Memory B cell (primary cell): ENCODE data around the gene C1QTNF1.
A peak's percentile ranks its signal among the peaks of the same experiment; 100 is the strongest.

Source experiments
- ATAC-seq: fragments of 150-1000 bp; cut with Tn5 transposase; 2 replicates; pipeline ENCODE4 v1.10.0; 2021; ENCODE audit warnings: low read depth, mild to moderate bottlenecking, moderate library complexity
- DNase-seq, 2 donors: peaks; one replicate each; pipeline ENCODE4 v3.0.0; 2022; ENCODE audit warnings: low spot score in 2 of 2
- H3K27ac Mint-ChIP-seq: one replicate; pipeline ENCODE4 v1.8.0; 2022; ENCODE audit warnings: mild to moderate bottlenecking, moderate library complexity, mixed read lengths
- H3K27me3 Mint-ChIP-seq: one replicate; pipeline ENCODE4 v1.8.0; 2022; ENCODE audit warnings: mixed read lengths
- H3K36me3 Mint-ChIP-seq: one replicate; pipeline ENCODE4 v1.8.0; 2022; ENCODE audit warnings: mild to moderate bottlenecking, mixed read lengths
- H3K4me1 Mint-ChIP-seq: one replicate; pipeline ENCODE4 v1.8.0; 2022; ENCODE audit warnings: mixed read lengths
- H3K4me3 Mint-ChIP-seq: one replicate; pipeline ENCODE4 v1.8.0; 2022; ENCODE audit warnings: mild to moderate bottlenecking, moderate library complexity, mixed read lengths
- H3K9me3 Mint-ChIP-seq: one replicate; pipeline ENCODE4 v1.8.0; 2022; ENCODE audit warnings: mixed read lengths

Gene C1QTNF1

GRCh38 chr17:79089720-79090442, 65.9 kb downstream of the C1QTNF1 start:
- no peak for ATAC-seq
- Mint-ChIP-seq H3K9me3 (no peaks in the 10 kb centered on the region), H3K4me1 (no peaks in the 10 kb centered on the region)

GRCh38 chr17:79090443-79091225, 66.7 kb downstream of the C1QTNF1 start:
- ATAC-seq (no peak), DNase-seq (no peak)
- no peaks in the 10 kb centered on the region for H3K4me1 Mint-ChIP-seq
- no peak overlapping the region for H3K4me3 Mint-ChIP-seq
- H3K27ac Mint-ChIP-seq = no peak overlapping the region
- no peaks in the 10 kb centered on the region for H3K9me3 Mint-ChIP-seq
- H3K36me3 Mint-ChIP-seq = peaks cover 2% of the 10 kb centered on the region
- H3K27me3 Mint-ChIP-seq = peaks cover 14% of the 10 kb centered on the region

More at GRCh38 chr17:79089720-79090442, 65.9 kb downstream of the C1QTNF1 start:
- Mint-ChIP-seq H3K4me3 (no peak overlapping the region), H3K27ac (no peak overlapping the region), H3K27me3 (peaks cover 10% of the 10 kb centered on the region), H3K36me3 (peaks cover 2% of the 10 kb centered on the region)
- DNase-seq = no peak

- no peaks in the 10 kb centered on the region for H3K4me1 Mint-ChIP-seq
- H3K27ac Mint-ChIP-seq = no peak overlapping the region
- H3K27me3 Mint-ChIP-seq = peaks cover 17% of the 10 kb centered on the region
- no peaks in the 10 kb centered on the region for H3K36me3 Mint-ChIP-seq
- no peak overlapping the region for H3K4me3 Mint-ChIP-seq
- no peak for ATAC-seq
- no peak for DNase-seq
- no peaks in the 10 kb centered on the region for H3K9me3 Mint-ChIP-seq
Measured at GRCh38 chr17:79091226-79091670, 67.3 kb downstream of the C1QTNF1 start.

GRCh38 chr17:79092567-79092966, 68.6 kb downstream of the C1QTNF1 start:
- ATAC-seq (no peak), DNase-seq (no peak)
- H3K4me3 Mint-ChIP-seq = no peak overlapping the region
- no peaks in the 10 kb centered on the region for H3K9me3 Mint-ChIP-seq
- no peak overlapping the region for H3K27ac Mint-ChIP-seq
- H3K4me1 Mint-ChIP-seq = no peaks in the 10 kb centered on the region
- no peaks in the 10 kb centered on the region for H3K36me3 Mint-ChIP-seq
- peaks cover 17% of the 10 kb centered on the region for H3K27me3 Mint-ChIP-seq

- Mint-ChIP-seq H3K4me1 (peaks cover 3% of the 10 kb centered on the region), H3K36me3 (no peaks in the 10 kb centered on the region), H3K27me3 (peaks cover 20% of the 10 kb centered on the region), H3K27ac (no peak overlapping the region), H3K4me3 (no peak overlapping the region), H3K9me3 (no peaks in the 10 kb centered on the region)
- ATAC-seq (no peak), DNase-seq (no peak)
Measured at GRCh38 chr17:79093270-79093669, 69.3 kb downstream of the C1QTNF1 start.

DNA sequence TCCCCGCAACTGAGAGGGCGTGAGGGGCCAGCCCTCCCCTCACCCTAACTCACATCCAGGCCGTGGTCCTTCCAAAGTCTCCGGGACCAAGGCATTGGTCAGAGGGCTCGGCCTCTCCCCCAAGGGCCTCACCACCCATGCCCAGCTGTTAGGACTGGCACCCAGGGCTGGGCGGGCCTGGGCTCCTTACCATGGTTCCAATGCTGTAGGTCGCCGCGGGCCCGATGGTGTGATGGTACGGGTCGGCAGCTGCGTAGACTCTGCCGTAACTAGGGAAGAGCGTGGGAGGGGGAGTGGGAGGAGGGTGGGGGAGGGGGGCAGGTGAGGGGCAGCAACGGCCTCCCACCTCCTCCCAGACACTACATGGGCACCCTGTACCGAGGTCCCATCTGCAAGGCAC, 70.3 kb downstream of the C1QTNF1 start:
- H3K4me1 Mint-ChIP-seq = peaks cover 3% of the 10 kb centered on the region
- DNase-seq (no peak), ATAC-seq (no peak)
- H3K27me3 Mint-ChIP-seq = peaks cover 22% of the 10 kb centered on the region
- no peaks in the 10 kb centered on the region for H3K36me3 Mint-ChIP-seq
- H3K27ac Mint-ChIP-seq = no peak overlapping the region
- no peak overlapping the region for H3K4me3 Mint-ChIP-seq
- no peaks in the 10 kb centered on the region for H3K9me3 Mint-ChIP-seq

- Mint-ChIP-seq H3K27ac (no peak overlapping the region), H3K4me3 (no peak overlapping the region), H3K27me3 (peaks cover 28% of the 10 kb centered on the region), H3K4me1 (peaks cover 3% of the 10 kb centered on the region), H3K9me3 (no peaks in the 10 kb centered on the region), H3K36me3 (no peaks in the 10 kb centered on the region)
- DNase-seq = no peak
- no peak for ATAC-seq
Measured at GRCh38 chr17:79095345-79096055, 71.5 kb downstream of the C1QTNF1 start.

- ATAC-seq (no peak), DNase-seq (no peak)
- Mint-ChIP-seq H3K9me3 (no peaks in the 10 kb centered on the region), H3K36me3 (no peaks in the 10 kb centered on the region), H3K27me3 (peaks cover 28% of the 10 kb centered on the region), H3K27ac (no peak overlapping the region), H3K4me3 (no peak overlapping the region), H3K4me1 (peaks cover 3% of the 10 kb centered on the region)
Measured at GRCh38 chr17:79096477-79096876, 72.5 kb downstream of the C1QTNF1 start.

GRCh38 chr17:79097226-79098055, 73.5 kb downstream of the C1QTNF1 start:
- Mint-ChIP-seq H3K27ac (no peak overlapping the region), H3K36me3 (no peaks in the 10 kb centered on the region), H3K27me3 (peaks cover 25% of the 10 kb centered on the region), H3K4me1 (peaks cover 3% of the 10 kb centered on the region), H3K9me3 (no peaks in the 10 kb centered on the region), H3K4me3 (no peak overlapping the region)
- no peak for DNase-seq
- ATAC-seq = peak; percentile 29

DNA sequence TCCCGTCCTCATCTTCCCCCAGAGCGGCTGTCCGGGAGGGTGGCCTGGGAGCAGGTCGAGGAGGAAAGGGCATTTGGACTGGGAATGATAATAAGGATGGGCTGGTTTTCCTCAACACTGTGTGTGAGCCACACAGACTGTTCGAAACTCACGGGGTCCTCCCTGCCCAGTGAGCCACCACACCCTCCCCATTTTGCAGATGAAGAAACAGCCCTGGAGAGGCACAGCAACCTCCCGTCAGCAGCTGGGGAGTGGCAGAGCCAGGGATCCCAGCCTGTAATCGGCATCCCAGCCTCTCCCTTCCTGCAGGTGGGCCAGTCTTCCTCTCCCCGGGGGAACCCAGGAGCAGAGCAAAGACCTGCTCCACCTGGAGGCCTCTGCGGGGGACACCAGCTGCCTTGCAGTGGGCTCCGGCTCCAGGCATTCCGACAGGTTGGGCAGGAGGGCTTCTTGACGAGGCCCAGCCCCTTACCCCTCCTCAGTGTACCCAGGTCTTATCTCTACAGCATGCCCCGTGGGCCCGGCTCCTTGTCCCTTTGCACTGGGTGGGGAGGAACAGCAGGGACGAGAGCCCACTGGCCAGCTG, 74.4 kb downstream of the C1QTNF1 start:
- no peaks in the 10 kb centered on the region for H3K36me3 Mint-ChIP-seq
- peaks cover 30% of the 10 kb centered on the region for H3K27me3 Mint-ChIP-seq
- no peak overlapping the region for H3K4me3 Mint-ChIP-seq
- ATAC-seq = no peak
- H3K4me1 Mint-ChIP-seq = peaks cover 3% of the 10 kb centered on the region
- no peak for DNase-seq
- H3K27ac Mint-ChIP-seq = no peak overlapping the region
- H3K9me3 Mint-ChIP-seq = no peaks in the 10 kb centered on the region
